ENCODE measurements around the gene SCT. TPM values are rescaled to one million over a fixed set of nuclear protein-coding genes. Genes with fewer than 3 reads are reported as not detected.
A peak's percentile ranks its signal among the peaks of the same experiment; 100 is the strongest.

The SCT gene
- total and polyA plus RNA-seq, 3 experiments from 2014 or later: not detected

- H3K4me3 Mint-ChIP-seq: no peak overlapping the region
- H3K4me1 Mint-ChIP-seq: peaks cover 14 to 24% (median 20%) of the 10 kb centered on the region in 3 donors
- Histone ChIP-seq H3K36me3 (ENCODE audit: insufficient read depth, low read length) (no peaks in the 10 kb centered on the region), H3K27me3 (ENCODE audit: insufficient read depth, low read length, poor library complexity, severe bottlenecking) (no peaks in the 10 kb centered on the region), H3K9me3 (ENCODE audit: low read length) (no peaks in the 10 kb centered on the region), H3K4me1 (ENCODE audit: insufficient read depth, low read length) (peaks cover 9% of the 10 kb centered on the region), H3K27ac (ENCODE audit: low read depth, low read length) (no peak overlapping the region), H3K4me3 (ENCODE audit: low read length) (no peak overlapping the region)
- H3K27me3 Mint-ChIP-seq: peaks cover 18 to 20% of the 10 kb centered on the region in 2 donors
- no peak overlapping the region for H3K27ac Mint-ChIP-seq
- ChIA-PET POLR2A (no interaction called here), CTCF (no interaction called here)
- DNase-seq: no peak
- H3K9me3 Mint-ChIP-seq: peaks cover 0 to 2% (median 0%) of the 10 kb centered on the region in 5 donors
- peaks cover 0 to 3% (median 0%) of the 10 kb centered on the region in 3 donors for H3K36me3 Mint-ChIP-seq
These were observed 3.9 kb upstream of the SCT start for GRCh38 chr11:630871-631270.

- Mint-ChIP-seq H3K9me3 (peaks cover 0 to 2% (median 0%) of the 10 kb centered on the region in 5 donors), H3K36me3 (peaks cover 0 to 3% (median 0%) of the 10 kb centered on the region in 3 donors), H3K4me1 (peaks cover 14 to 24% (median 20%) of the 10 kb centered on the region in 3 donors), H3K27ac (peak overlapping the region in 6 of 8 donors; percentile 0 to 92 (median 12)), H3K27me3 (peaks cover 16 to 21% of the 10 kb centered on the region in 2 donors), H3K4me3 (peak overlapping the region; percentile 57 to 81 (median 76))
- ChIA-PET POLR2A (no interaction called here), CTCF (no interaction called here)
- no peaks in the 10 kb centered on the region for H3K9me3 ChIP-seq (ENCODE audit: low read length)
- H3K4me3 ChIP-seq (ENCODE audit: low read length): no peak overlapping the region
- H3K27me3 ChIP-seq (ENCODE audit: insufficient read depth, low read length, poor library complexity, severe bottlenecking): peaks cover 4% of the 10 kb centered on the region
- no peaks in the 10 kb centered on the region for H3K36me3 ChIP-seq (ENCODE audit: insufficient read depth, low read length)
- no peak overlapping the region for H3K27ac ChIP-seq (ENCODE audit: low read depth, low read length)
- H3K4me1 ChIP-seq (ENCODE audit: insufficient read depth, low read length): peaks cover 9% of the 10 kb centered on the region
- no peak for DNase-seq
These were observed 2.2 kb upstream of the SCT start for GRCh38 chr11:629237-629583.

GRCh38 chr11:628056-628455, 1.1 kb upstream of the SCT start:
- POLR2A ChIA-PET: no interaction called here
- no peaks in the 10 kb centered on the region for H3K9me3 ChIP-seq (ENCODE audit: low read length)
- H3K4me3 Mint-ChIP-seq: peak overlapping the region in 5 of 7 donors; percentile 57 to 78 (median 76)

GRCh38 chr11:627308-627576, 261 bp upstream of the SCT start:
- no peak overlapping the region for H3K27ac Mint-ChIP-seq
- peaks cover 4% of the 10 kb centered on the region for H3K27me3 ChIP-seq (ENCODE audit: insufficient read depth, low read length, poor library complexity, severe bottlenecking)
- peaks cover 14 to 24% (median 20%) of the 10 kb centered on the region in 3 donors for H3K4me1 Mint-ChIP-seq
- CTCF ChIA-PET: interaction anchor here (1.3 kb wide), 1 partner anchor 73 kb away, joined by 3 read pairs; no protein-coding TSS in a partner anchor
- H3K4me1 ChIP-seq (ENCODE audit: insufficient read depth, low read length): peaks cover 9% of the 10 kb centered on the region
- H3K4me3 ChIP-seq (ENCODE audit: low read length): no peak overlapping the region
- H3K27ac ChIP-seq (ENCODE audit: low read depth, low read length): no peak overlapping the region
- H3K9me3 ChIP-seq (ENCODE audit: low read length): no peaks in the 10 kb centered on the region
- peaks cover 0 to 2% (median 0%) of the 10 kb centered on the region in 5 donors for H3K9me3 Mint-ChIP-seq
- H3K36me3 ChIP-seq (ENCODE audit: insufficient read depth, low read length): no peaks in the 10 kb centered on the region
- H3K4me3 Mint-ChIP-seq: no peak overlapping the region
- DNase-seq: no peak
- H3K36me3 Mint-ChIP-seq: peaks cover 0 to 3% (median 1%) of the 10 kb centered on the region in 3 donors
- peaks cover 16 to 27% of the 10 kb centered on the region in 2 donors for H3K27me3 Mint-ChIP-seq
- POLR2A ChIA-PET: interaction anchor here (0.6 kb wide), 1 partner anchor 58 kb away, joined by 6 read pairs; no protein-coding TSS in a partner anchor

More at GRCh38 chr11:628056-628455, 1.1 kb upstream of the SCT start:
- Mint-ChIP-seq H3K36me3 (peaks cover 0 to 3% (median 1%) of the 10 kb centered on the region in 3 donors), H3K9me3 (peaks cover 0 to 2% (median 0%) of the 10 kb centered on the region in 5 donors), H3K4me1 (peaks cover 14 to 24% (median 20%) of the 10 kb centered on the region in 3 donors), H3K27me3 (peaks cover 16 to 27% of the 10 kb centered on the region in 2 donors), H3K27ac (peak overlapping the region in 4 of 8 donors; percentile 30 to 92 (median 79))
- Histone ChIP-seq H3K36me3 (ENCODE audit: insufficient read depth, low read length) (no peaks in the 10 kb centered on the region), H3K27me3 (ENCODE audit: insufficient read depth, low read length, poor library complexity, severe bottlenecking) (peaks cover 4% of the 10 kb centered on the region), H3K4me1 (ENCODE audit: insufficient read depth, low read length) (peaks cover 9% of the 10 kb centered on the region), H3K4me3 (ENCODE audit: low read length) (no peak overlapping the region), H3K27ac (ENCODE audit: low read depth, low read length) (no peak overlapping the region)
- peak in 1 of 5 donors; percentile 48 for DNase-seq
- CTCF ChIA-PET: no interaction called here

DNA sequence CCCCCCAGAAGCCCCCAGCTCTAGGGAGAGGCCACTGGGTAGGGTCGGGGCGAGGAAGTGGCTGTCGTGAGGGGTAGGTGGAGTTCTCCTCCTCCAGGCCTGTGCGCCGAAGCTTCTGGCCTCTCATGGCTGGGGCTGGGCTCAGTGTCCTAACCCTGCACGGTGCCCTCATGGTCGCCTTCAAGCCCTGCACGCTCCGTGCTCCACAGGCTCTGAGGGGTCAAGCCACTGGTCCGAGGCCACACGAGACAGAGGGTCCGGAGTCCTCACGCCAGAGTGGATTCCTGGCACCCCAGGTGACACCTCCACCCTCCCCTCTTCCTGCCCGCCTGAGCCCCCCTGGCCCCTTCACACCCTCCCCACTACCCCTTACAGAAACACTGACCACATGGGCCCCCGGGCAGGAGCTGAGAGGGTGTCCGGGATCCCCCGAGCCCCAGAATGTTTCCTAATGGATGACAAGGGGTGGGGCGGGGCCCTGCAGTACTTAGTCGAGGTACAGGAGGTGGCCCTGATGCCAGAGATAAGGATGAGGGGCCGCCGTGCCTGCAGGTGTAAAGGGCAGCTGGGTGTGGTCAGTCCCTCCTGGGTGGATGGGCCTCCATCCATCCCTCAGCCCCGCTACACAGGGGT, 1.2 kb downstream of the SCT start:
- no peaks in the 10 kb centered on the region for H3K9me3 ChIP-seq (ENCODE audit: low read length)
- no peak overlapping the region for H3K4me3 ChIP-seq (ENCODE audit: low read length)
- Mint-ChIP-seq H3K27me3 (peaks cover 18 to 27% of the 10 kb centered on the region in 2 donors), H3K36me3 (peaks cover 0 to 3% (median 1%) of the 10 kb centered on the region in 3 donors), H3K9me3 (peaks cover 0 to 2% (median 0%) of the 10 kb centered on the region in 5 donors), H3K4me1 (peaks cover 15 to 24% (median 20%) of the 10 kb centered on the region in 3 donors), H3K27ac (no peak overlapping the region), H3K4me3 (no peak overlapping the region)
- peaks cover 9% of the 10 kb centered on the region for H3K4me1 ChIP-seq (ENCODE audit: insufficient read depth, low read length)
- peaks cover 4% of the 10 kb centered on the region for H3K27me3 ChIP-seq (ENCODE audit: insufficient read depth, low read length, poor library complexity, severe bottlenecking)
- POLR2A ChIA-PET: no interaction called here
- no peaks in the 10 kb centered on the region for H3K36me3 ChIP-seq (ENCODE audit: insufficient read depth, low read length)
- CTCF ChIA-PET: no interaction called here
- DNase-seq: peak in 1 of 5 donors; percentile 52
- no peak overlapping the region for H3K27ac ChIP-seq (ENCODE audit: low read depth, low read length)

DNA sequence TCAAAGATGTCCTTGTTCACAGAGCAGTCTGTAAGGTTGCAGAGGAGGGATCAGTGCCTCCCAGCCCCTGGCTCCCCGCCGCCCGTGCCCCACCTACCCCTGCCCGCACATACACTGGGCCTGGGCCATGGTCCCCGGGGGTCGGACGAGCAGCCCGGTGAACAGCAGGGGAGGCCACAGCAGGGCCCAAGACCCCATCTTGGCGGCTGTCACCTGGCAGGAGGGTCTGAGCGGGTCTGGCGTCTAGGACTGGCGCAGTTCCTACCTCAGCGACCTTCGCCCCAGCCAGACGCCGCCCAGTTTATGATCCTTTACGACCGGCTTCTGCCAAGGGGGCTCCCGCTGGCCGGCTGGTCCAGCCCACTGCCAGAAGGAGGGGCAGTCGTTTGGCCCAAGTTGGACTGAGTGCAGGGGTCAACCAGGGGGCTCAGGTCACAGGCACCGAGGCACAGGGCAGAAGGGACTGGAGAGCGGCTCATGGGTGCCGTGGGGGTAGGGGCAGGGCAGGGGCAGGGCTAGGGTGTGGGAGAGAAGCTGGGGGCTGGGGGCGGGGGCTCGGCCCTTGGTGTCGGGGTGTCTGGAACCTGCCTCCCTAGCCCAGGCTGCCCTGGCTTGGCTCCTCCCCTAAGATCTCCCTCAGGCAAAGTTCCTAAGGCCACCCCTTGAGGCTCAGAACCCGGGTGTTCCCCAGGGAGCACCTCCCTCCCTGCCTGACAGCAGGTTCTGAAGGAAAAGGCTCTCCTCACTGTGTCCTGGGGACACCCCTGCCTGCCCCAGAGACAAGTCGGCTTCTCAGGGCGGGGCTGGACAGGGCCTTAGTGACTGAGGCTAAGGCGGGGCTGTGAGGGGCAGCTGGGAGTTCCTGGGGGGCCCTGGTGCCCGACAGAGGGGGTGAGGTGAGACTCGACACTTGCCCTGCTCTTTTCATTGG, 2.0 kb downstream of the SCT start, which contains the start of gene CDHR5:
CDHR5 (minus strand) TSS at position 251 of the 931 bp plus-strand sequence; CDS start at position 198, 53 bp downstream.
- ChIA-PET CTCF (no interaction called here), POLR2A (no interaction called here)
- Mint-ChIP-seq H3K27ac (no peak within 1 kb of the TSS), H3K36me3 (peaks cover 0 to 3% (median 1%) of the 10 kb centered on the region in 3 donors), H3K4me1 (peaks cover 15 to 24% (median 20%) of the 10 kb centered on the region in 3 donors), H3K4me3 (no peak within 1 kb of the TSS), H3K9me3 (peaks cover 0 to 2% (median 0%) of the 10 kb centered on the region in 5 donors), H3K27me3 (peaks cover 18 to 27% of the 10 kb centered on the region in 2 donors)
- H3K4me3 ChIP-seq (ENCODE audit: low read length): no peak within 1 kb of the TSS
- H3K4me1 ChIP-seq (ENCODE audit: insufficient read depth, low read length): peaks cover 9% of the 10 kb centered on the region
- H3K36me3 ChIP-seq (ENCODE audit: insufficient read depth, low read length): no peaks in the 10 kb centered on the region
- no peak within 1 kb of the TSS for H3K27ac ChIP-seq (ENCODE audit: low read depth, low read length)
- H3K27me3 ChIP-seq (ENCODE audit: insufficient read depth, low read length, poor library complexity, severe bottlenecking): peaks cover 4% of the 10 kb centered on the region
- DNase-seq: no peak
- no peaks in the 10 kb centered on the region for H3K9me3 ChIP-seq (ENCODE audit: low read length)

DNA sequence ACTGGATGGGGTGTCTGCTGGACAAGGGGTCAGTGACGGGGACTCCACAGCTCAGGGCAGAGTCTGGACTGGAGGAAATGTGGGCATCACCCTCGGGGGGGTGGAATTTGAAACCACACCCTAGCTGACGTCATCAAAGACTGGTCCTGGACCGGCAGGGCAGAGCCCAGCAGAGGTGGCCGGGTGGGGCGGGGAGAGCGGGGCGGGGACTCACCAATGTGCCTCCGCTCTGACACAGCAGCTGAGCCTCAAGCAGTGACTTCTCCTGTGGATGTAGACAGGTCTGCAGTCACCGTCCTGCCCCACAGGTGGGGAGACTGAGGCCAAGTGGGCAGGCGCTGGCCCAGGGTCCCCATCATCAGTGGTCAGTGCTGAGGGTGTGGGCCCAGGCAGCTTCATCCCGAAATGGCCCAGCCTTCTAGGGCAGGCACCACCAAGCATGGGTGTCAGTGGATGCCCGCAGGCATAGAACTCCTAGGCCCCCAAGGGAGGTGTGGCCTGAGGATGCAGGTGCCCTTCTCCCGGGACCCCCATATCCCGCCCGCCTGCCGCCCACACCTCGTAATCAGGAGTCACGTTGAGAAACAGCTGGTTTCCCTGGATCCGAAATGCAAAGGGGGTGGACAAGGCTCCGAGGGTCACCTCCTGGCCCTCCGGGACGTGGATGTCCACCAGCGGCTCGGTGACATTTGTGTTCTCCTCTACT, 2.8 kb downstream of the SCT start:
- ChIA-PET POLR2A (no interaction called here), CTCF (no interaction called here)
- Histone ChIP-seq H3K4me1 (ENCODE audit: insufficient read depth, low read length) (peaks cover 6% of the 10 kb centered on the region), H3K27ac (ENCODE audit: low read depth, low read length) (no peak overlapping the region), H3K9me3 (ENCODE audit: low read length) (no peaks in the 10 kb centered on the region), H3K36me3 (ENCODE audit: insufficient read depth, low read length) (no peaks in the 10 kb centered on the region), H3K27me3 (ENCODE audit: insufficient read depth, low read length, poor library complexity, severe bottlenecking) (peaks cover 4% of the 10 kb centered on the region), H3K4me3 (ENCODE audit: low read length) (no peak overlapping the region)
- DNase-seq: peak in 1 of 5 donors; percentile 50
- H3K4me3 Mint-ChIP-seq: no peak overlapping the region
- no peak overlapping the region for H3K27ac Mint-ChIP-seq
- peaks cover 0 to 2% (median 0%) of the 10 kb centered on the region in 5 donors for H3K9me3 Mint-ChIP-seq
- peaks cover 0 to 3% (median 1%) of the 10 kb centered on the region in 3 donors for H3K36me3 Mint-ChIP-seq
- peaks cover 12 to 18% (median 15%) of the 10 kb centered on the region in 3 donors for H3K4me1 Mint-ChIP-seq
- H3K27me3 Mint-ChIP-seq: peaks cover 18 to 27% of the 10 kb centered on the region in 2 donors

Measured in CD8-positive, alpha-beta memory T cell (primary cell).